Naive thymus-derived CD8-positive, alpha-beta T cell (primary cell): ENCODE results near the gene TTC7B. TPM values are rescaled to one million over a fixed set of nuclear protein-coding genes. Genes with fewer than 3 reads are reported as not detected.

Experiments
- ATAC-seq, 2 donors: fragments of 150-1000 bp; cut with Tn5 transposase in 1 of 2; sonication (Bioruptor Pico), chemical (Tn5 transposase) in 1 of 2; 1 replicate in 1 of 2; 2 replicates in 1 of 2; pipeline ENCODE4 v1.10.0; 2021; ENCODE audit warnings: mild to moderate bottlenecking in 2 of 2, moderate library complexity in 2 of 2
- POLR2A ChIA-PET: fragments of 350-600 bp; sonication (Branson Sonifier 250); formaldehyde crosslinking; loops from one replicate; lab custom pipeline; 2021; ENCODE audit warnings: antibody characterized with exemption; lab: Charles Lee
- DNase-seq, 10 donors: peaks; one replicate each; pipeline versions ENCODE4 v3.0.0 to v3.0.0-alpha.2; 2020 to 2022
- H3K27ac Mint-ChIP-seq, 10 donors: one replicate each; pipeline ENCODE4 v1.8.0; 2020 to 2022; ENCODE audit warnings: mild to moderate bottlenecking in 10 of 10, mixed read lengths in 10 of 10, moderate library complexity in 4 of 10, inconsistent platforms in 1 of 10
- H3K27me3 Mint-ChIP-seq, 5 donors: one replicate each; pipeline ENCODE4 v1.8.0; 2021 to 2022; ENCODE audit warnings: mixed read lengths in 5 of 5
- H3K36me3 Mint-ChIP-seq, 3 donors: one replicate each; pipeline ENCODE4 v1.8.0; 2020 to 2022; ENCODE audit warnings: mixed read lengths in 3 of 3, mild to moderate bottlenecking in 2 of 3, inconsistent platforms in 1 of 3
- H3K4me1 Mint-ChIP-seq, 4 donors: one replicate each; pipeline ENCODE4 v1.8.0; 2021 to 2022; ENCODE audit warnings: mixed read lengths in 4 of 4
- H3K4me3 Mint-ChIP-seq, 10 donors: one replicate each; pipeline ENCODE4 v1.8.0; 2020 to 2022; ENCODE audit warnings: mild to moderate bottlenecking in 10 of 10, mixed read lengths in 10 of 10, moderate library complexity in 6 of 10, inconsistent platforms in 1 of 10
- H3K9me3 Mint-ChIP-seq, 9 donors: one replicate each; pipeline ENCODE4 v1.8.0; 2020 to 2022; ENCODE audit warnings: mixed read lengths in 9 of 9, mild to moderate bottlenecking in 3 of 9, inconsistent platforms in 1 of 9, moderate library complexity in 1 of 9
- polyA plus RNA-seq, 3 donors: library from polyadenylated mRNA; unstranded; fragments of 300-500 nt; fragmentation: Illumina TruSeq; gene quantifications; one replicate each; pipeline ENCODE4 v1.2.3, GENCODE V29; 2021
- total RNA-seq, 8 experiments: library from RNA in 2 of 8; stranded (reverse) in 2 of 8; gene quantifications; one replicate each; pipeline ENCODE4 v1.2.3 and lab custom pipeline; 2021 to 2026

Gene TTC7B
- total and polyA plus RNA-seq, 5 experiments from 2014 or later, result 0.01 to 0.81 (median 0.41) TPM

- Mint-ChIP-seq H3K9me3 (peaks cover 0 to 4% (median 0%) of the 10 kb centered on the region in 9 donors), H3K27me3 (peaks cover 0 to 4% (median 0%) of the 10 kb centered on the region in 5 donors), H3K27ac (peak overlapping the region in 7 of 10 donors; percentile 33 to 93 (median 83)), H3K4me3 (peak overlapping the region in 9 of 10 donors; percentile 43 to 89 (median 80)), H3K36me3 (no peaks in the 10 kb centered on the region), H3K4me1 (peaks cover 6 to 22% (median 17%) of the 10 kb centered on the region in 4 donors)
- POLR2A ChIA-PET, result interaction anchor here (3.7 kb wide), 1 partner anchor 373 kb away, joined by 26 read pairs; no protein-coding TSS in a partner anchor
- DNase-seq (no peak), ATAC-seq (no peak)
These were observed 59.4 kb downstream of the TTC7B start for GRCh38 chr14:90756755-90757345.

- H3K27ac Mint-ChIP-seq, result no peak overlapping the region
- POLR2A ChIA-PET, result no interaction called here
- H3K4me1 Mint-ChIP-seq, result peaks cover 4 to 22% (median 17%) of the 10 kb centered on the region in 4 donors
These were observed 60.4 kb downstream of the TTC7B start for GRCh38 chr14:90755661-90756304.

GRCh38 chr14:90753456-90754005 lies 62.7 kb downstream of the TTC7B start:
- DNase-seq (no peak), ATAC-seq (no peak)
- Mint-ChIP-seq H3K36me3 (peaks cover 0 to 9% (median 3%) of the 10 kb centered on the region in 3 donors), H3K9me3 (peaks cover 5 to 18% (median 8%) of the 10 kb centered on the region in 9 donors), H3K4me3 (no peak overlapping the region), H3K27ac (no peak overlapping the region), H3K27me3 (peaks cover 0 to 6% (median 5%) of the 10 kb centered on the region in 5 donors), H3K4me1 (peaks cover 0 to 11% (median 5%) of the 10 kb centered on the region in 4 donors)
- POLR2A ChIA-PET, result no interaction called here

More at GRCh38 chr14:90755661-90756304, 60.4 kb downstream of the TTC7B start:
- no peak overlapping the region for H3K4me3 Mint-ChIP-seq
- DNase-seq (no peak), ATAC-seq (no peak)
- peaks cover 0 to 4% (median 0%) of the 10 kb centered on the region in 9 donors for H3K9me3 Mint-ChIP-seq
- no peaks in the 10 kb centered on the region for H3K36me3 Mint-ChIP-seq
- H3K27me3 Mint-ChIP-seq, result peaks cover 0 to 4% (median 0%) of the 10 kb centered on the region in 5 donors

GRCh38 chr14:90750701-90751100 lies 65.5 kb downstream of the TTC7B start:
- Mint-ChIP-seq H3K36me3 (peaks cover 0 to 9% (median 3%) of the 10 kb centered on the region in 3 donors), H3K4me1 (no peaks in the 10 kb centered on the region), H3K4me3 (no peak overlapping the region)

DNA sequence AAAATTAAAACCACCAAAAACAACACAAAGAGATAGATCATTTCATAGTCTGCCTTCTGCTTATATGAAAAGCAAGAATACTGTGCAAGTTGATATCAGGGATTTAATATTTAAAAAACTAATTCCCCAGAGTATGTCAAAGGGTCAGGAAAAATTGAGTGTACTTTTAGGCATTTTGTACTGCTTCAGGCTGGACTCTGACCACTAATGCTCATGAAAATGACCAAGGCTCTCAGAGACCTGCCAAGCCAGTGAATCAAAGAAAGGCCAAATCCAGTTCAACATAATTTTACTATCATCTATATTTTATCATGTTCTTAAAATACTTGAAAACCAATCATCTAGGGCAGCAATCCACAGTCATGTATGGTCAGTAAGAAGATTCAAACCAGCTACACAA lies 66.0 kb downstream of the TTC7B start:
- peaks cover 6 to 26% (median 14%) of the 10 kb centered on the region in 9 donors for H3K9me3 Mint-ChIP-seq
- no peak overlapping the region for H3K27ac Mint-ChIP-seq
- peaks cover 0 to 9% (median 6%) of the 10 kb centered on the region in 5 donors for H3K27me3 Mint-ChIP-seq
- no peak for ATAC-seq
- POLR2A ChIA-PET, result no interaction called here
- H3K4me3 Mint-ChIP-seq, result no peak overlapping the region
- no peak for DNase-seq
- H3K4me1 Mint-ChIP-seq, result no peaks in the 10 kb centered on the region
- H3K36me3 Mint-ChIP-seq, result peaks cover 0 to 9% (median 3%) of the 10 kb centered on the region in 3 donors

More at GRCh38 chr14:90750701-90751100, 65.5 kb downstream of the TTC7B start:
- DNase-seq, result no peak
- POLR2A ChIA-PET, result no interaction called here
- H3K27ac Mint-ChIP-seq, result no peak overlapping the region
- ATAC-seq, result no peak
- peaks cover 0 to 9% (median 6%) of the 10 kb centered on the region in 5 donors for H3K27me3 Mint-ChIP-seq
- H3K9me3 Mint-ChIP-seq, result peaks cover 6 to 26% (median 14%) of the 10 kb centered on the region in 9 donors

DNA sequence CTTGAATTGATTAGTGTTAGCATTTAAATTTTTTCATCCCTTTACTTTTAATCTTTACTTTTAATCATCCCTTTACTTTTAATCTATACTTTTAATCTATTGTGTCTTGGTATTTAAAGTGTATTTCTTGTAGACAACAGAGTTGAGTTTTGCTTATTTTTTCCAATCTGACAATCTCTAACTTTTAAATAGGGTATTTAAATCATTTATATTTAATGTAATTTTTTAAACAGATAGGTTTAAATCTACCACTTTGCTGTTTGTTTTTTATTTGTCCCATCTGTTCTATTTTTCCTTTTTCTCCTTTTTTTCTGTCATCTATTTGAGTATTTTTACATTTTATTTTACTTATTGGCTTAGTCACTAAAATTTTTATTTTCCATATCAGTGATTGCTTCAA lies 68.3 kb downstream of the TTC7B start:
- Mint-ChIP-seq H3K27me3 (peaks cover 0 to 9% (median 5%) of the 10 kb centered on the region in 5 donors), H3K9me3 (peaks cover 6 to 26% (median 14%) of the 10 kb centered on the region in 9 donors), H3K4me3 (no peak overlapping the region), H3K36me3 (peaks cover 0 to 9% (median 3%) of the 10 kb centered on the region in 3 donors), H3K27ac (no peak overlapping the region), H3K4me1 (no peaks in the 10 kb centered on the region)
- ATAC-seq (no peak), DNase-seq (no peak)
- POLR2A ChIA-PET, result no interaction called here

- peaks cover 0 to 2% (median 0%) of the 10 kb centered on the region in 3 donors for H3K36me3 Mint-ChIP-seq
- H3K4me1 Mint-ChIP-seq, result peaks cover 0 to 2% (median 0%) of the 10 kb centered on the region in 4 donors
- POLR2A ChIA-PET, result interaction anchor here (1.0 kb wide), 1 partner anchor 14 kb away, joined by 3 read pairs; no protein-coding TSS in a partner anchor
- ATAC-seq, result no peak
- no peak for DNase-seq
- H3K9me3 Mint-ChIP-seq, result peaks cover 0 to 13% (median 7%) of the 10 kb centered on the region in 9 donors
- peak overlapping the region in 1 of 10 donors; percentile 19 for H3K27ac Mint-ChIP-seq
- peaks cover 0 to 7% (median 3%) of the 10 kb centered on the region in 5 donors for H3K27me3 Mint-ChIP-seq
- H3K4me3 Mint-ChIP-seq, result no peak overlapping the region
These were observed 72.4 kb downstream of the TTC7B start for GRCh38 chr14:90743826-90744225.

DNA sequence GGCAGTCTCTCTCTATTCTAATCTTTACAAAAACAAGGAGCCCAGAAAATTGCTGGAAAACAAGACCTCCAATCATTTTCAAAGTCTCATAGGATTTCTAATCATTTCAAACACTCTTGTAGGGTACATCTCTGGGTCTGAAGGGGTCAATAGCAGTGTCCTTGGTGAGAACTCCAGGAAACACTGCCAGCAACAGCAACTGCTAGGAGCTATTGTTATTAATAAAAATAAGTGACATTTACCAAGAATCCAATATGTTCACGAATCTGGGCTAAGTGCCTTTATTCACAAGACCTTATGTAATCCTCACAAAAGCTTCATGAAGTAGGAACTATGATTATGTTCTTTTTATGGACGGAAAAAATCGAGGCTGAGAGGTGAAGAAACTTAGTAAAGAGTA lies 72.8 kb downstream of the TTC7B start:
- H3K9me3 Mint-ChIP-seq, result peaks cover 0 to 9% (median 3%) of the 10 kb centered on the region in 9 donors
- H3K4me1 Mint-ChIP-seq, result peaks cover 0 to 2% (median 0%) of the 10 kb centered on the region in 4 donors
- ATAC-seq (no peak), DNase-seq (no peak)
- H3K4me3 Mint-ChIP-seq, result no peak overlapping the region
- POLR2A ChIA-PET, result interaction anchor here (1.0 kb wide), 1 partner anchor 15 kb away, joined by 3 read pairs; no protein-coding TSS in a partner anchor
- peaks cover 0 to 3% (median 0%) of the 10 kb centered on the region in 5 donors for H3K27me3 Mint-ChIP-seq
- H3K36me3 Mint-ChIP-seq, result no peaks in the 10 kb centered on the region
- H3K27ac Mint-ChIP-seq, result no peak overlapping the region

DNA sequence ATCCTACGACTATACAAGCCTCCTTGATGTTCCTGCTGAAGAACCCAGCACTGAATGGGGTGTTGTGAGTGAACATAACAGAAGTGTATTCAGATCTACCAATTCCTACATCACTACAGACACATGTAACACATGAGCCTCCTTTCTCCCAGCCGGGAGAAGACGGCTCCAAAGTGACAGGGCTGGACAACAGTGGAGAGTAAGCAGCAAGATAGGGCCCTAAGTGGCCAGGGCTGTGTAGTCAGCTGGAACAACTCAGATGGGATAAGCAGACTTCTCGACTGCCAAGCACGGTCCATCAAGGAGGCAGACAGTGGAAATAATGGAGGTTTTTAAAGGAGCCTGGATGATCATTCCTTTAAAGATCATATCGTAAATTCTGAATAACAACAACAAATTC lies 73.5 kb downstream of the TTC7B start:
- ATAC-seq, result no peak
- no peak overlapping the region for H3K27ac Mint-ChIP-seq
- H3K4me1 Mint-ChIP-seq, result peaks cover 0 to 2% (median 0%) of the 10 kb centered on the region in 4 donors

DNA sequence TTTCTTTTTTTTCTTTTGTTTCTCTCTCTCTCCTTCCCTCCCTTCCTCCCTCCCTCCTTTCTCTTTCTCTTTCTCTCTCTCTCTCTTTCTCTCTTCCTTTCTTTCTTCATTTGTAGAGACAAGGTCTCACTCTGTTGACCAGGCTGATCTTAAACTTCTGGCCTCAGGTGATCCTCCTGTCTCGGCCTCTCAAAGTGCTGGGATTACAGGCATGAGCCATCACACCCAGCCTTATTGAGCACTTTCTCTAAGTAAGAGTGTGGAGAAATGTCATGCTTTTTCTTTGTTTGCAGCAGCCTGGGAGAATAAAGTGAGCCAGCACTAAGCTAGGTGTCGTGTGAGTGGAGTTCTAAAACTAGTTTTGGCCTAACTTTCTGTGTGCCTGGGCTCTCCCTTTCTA lies 74.0 kb downstream of the TTC7B start:
- Mint-ChIP-seq H3K36me3 (no peaks in the 10 kb centered on the region), H3K27me3 (no peaks in the 10 kb centered on the region), H3K27ac (peak overlapping the region in 1 of 10 donors; percentile 17), H3K4me1 (peaks cover 0 to 2% (median 0%) of the 10 kb centered on the region in 4 donors), H3K9me3 (no peaks in the 10 kb centered on the region), H3K4me3 (no peak overlapping the region)
- POLR2A ChIA-PET, result no interaction called here
- DNase-seq (no peak), ATAC-seq (no peak)

More for the DNA sequence above, 73.5 kb downstream of the TTC7B start:
- Mint-ChIP-seq H3K36me3 (no peaks in the 10 kb centered on the region), H3K27me3 (peaks cover 0 to 3% (median 0%) of the 10 kb centered on the region in 5 donors), H3K4me3 (no peak overlapping the region), H3K9me3 (peaks cover 0 to 2% (median 0%) of the 10 kb centered on the region in 9 donors)
- no peak for DNase-seq
- POLR2A ChIA-PET, result no interaction called here

DNA sequence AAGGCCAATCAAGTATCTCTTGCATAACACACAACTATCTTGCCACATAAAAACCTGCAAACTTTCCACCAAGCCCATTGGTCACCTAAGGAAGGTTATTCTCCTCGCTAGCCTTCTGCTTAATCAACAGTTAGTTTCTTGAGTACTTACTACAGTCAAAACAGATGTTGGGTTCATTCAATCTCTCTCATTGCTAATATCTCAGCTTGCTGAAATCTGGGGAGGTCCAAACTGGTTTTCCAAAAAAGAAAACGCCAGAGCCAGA lies 74.6 kb downstream of the TTC7B start:
- POLR2A ChIA-PET, result no interaction called here
- H3K27ac Mint-ChIP-seq, result no peak overlapping the region
- ATAC-seq, result no peak
- no peaks in the 10 kb centered on the region for H3K9me3 Mint-ChIP-seq
- H3K4me3 Mint-ChIP-seq, result no peak overlapping the region
- DNase-seq, result no peak
- H3K4me1 Mint-ChIP-seq, result peaks cover 0 to 2% (median 0%) of the 10 kb centered on the region in 4 donors
- no peaks in the 10 kb centered on the region for H3K27me3 Mint-ChIP-seq
- H3K36me3 Mint-ChIP-seq, result no peaks in the 10 kb centered on the region

DNA sequence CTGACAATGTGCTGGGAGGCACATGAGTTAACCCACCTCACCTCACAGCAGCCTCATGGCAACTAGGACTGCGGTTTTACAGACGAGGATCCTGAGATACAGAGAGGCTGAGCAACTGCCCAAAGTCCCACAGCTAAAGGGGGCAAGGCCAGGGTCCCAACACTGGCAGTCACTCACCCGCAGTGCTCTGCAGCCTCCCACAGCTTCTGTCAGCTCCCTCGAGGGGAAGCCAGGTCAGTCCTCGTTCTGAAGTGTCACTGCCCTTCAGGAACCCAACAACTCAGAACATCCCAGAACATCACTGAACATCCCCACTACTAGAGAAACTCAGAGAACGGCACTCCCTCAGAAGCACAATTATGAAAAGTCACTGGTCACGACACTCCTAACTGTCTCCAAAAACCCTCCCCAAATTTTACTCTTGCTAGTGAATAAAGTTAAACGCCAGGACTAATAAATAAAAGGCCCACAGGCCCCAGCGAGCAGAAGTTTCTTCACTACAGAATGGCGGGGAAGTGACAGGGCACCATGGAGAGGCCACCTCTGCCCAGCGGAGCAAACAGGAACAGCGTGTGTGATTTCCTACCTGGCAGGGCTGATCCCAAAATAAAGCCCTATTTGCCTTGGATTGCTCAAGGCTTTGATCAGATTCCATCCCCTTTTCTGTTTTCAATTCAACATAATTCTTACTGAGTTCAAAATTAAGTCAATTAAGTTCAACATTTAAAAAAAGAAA lies 75.1 kb downstream of the TTC7B start:
- Mint-ChIP-seq H3K9me3 (no peaks in the 10 kb centered on the region), H3K4me1 (peaks cover 0 to 2% (median 0%) of the 10 kb centered on the region in 4 donors), H3K27ac (no peak overlapping the region), H3K36me3 (no peaks in the 10 kb centered on the region), H3K27me3 (no peaks in the 10 kb centered on the region), H3K4me3 (no peak overlapping the region)
- POLR2A ChIA-PET, result no interaction called here
- ATAC-seq (no peak), DNase-seq (no peak)
